Activated naive CD4-positive, alpha-beta T cell treated with anti-CD3 and anti-CD28 coated beads for 36 hours (primary cell): ENCODE measurements around the gene EEF1G. TPM values are rescaled to one million over a fixed set of nuclear protein-coding genes. Genes with fewer than 3 reads are reported as not detected.
"Not testable (repeated sequence)": the region's sequence is repeated elsewhere in the genome, so short reads cannot be mapped to it uniquely, and the experiment has no call there.

Source experiments
- CTCF ChIA-PET: fragments of 350-600 bp; sonication (Branson Sonifier 250); formaldehyde crosslinking; loops from one replicate; lab custom pipeline; 2021; ENCODE audit warnings: antibody characterized with exemption; lab: Charles Lee
- DNase-seq: peaks from one replicate; pipeline ENCODE4 v3.0.0-alpha.2; 2020
- H3K27ac Mint-ChIP-seq: one replicate; pipeline ENCODE4 v1.8.0; 2021; ENCODE audit warnings: mild to moderate bottlenecking, mixed read lengths
- H3K27me3 Mint-ChIP-seq: one replicate; pipeline ENCODE4 v1.8.0; 2021; ENCODE audit warnings: low read depth, mixed read lengths
- H3K36me3 Mint-ChIP-seq: one replicate; pipeline ENCODE4 v1.8.0; 2021; ENCODE audit warnings: low read depth, mixed read lengths
- H3K4me1 Mint-ChIP-seq: one replicate; pipeline ENCODE4 v1.8.0; 2021; ENCODE audit warnings: low read depth, mixed read lengths
- H3K4me3 Mint-ChIP-seq: one replicate; pipeline ENCODE4 v1.8.0; 2021; ENCODE audit warnings: mild to moderate bottlenecking, moderate library complexity, mixed read lengths
- H3K9me3 Mint-ChIP-seq: one replicate; pipeline ENCODE4 v1.8.0; 2021; ENCODE audit warnings: mixed read lengths
- intact Hi-C: fragments of 100-400 bp; cut with micrococcal nuclease; formaldehyde crosslinking; loops from one replicate; pipeline ENCODE4 v1.15.1; 2023
- total RNA-seq, 2 experiments: library from RNA; stranded (reverse); gene quantifications; one replicate each; pipeline ENCODE4 v1.2.3, GENCODE V29; 2021

EEF1G gene
- total RNA-seq, 2 experiments from 2014 or later, result 2,282 to 2,440 TPM

- Mint-ChIP-seq H3K27ac (peak overlapping the region; percentile 97), H3K27me3 (no peaks in the 10 kb centered on the region), H3K36me3 (peaks cover 64% of the 10 kb centered on the region), H3K9me3 (no peaks in the 10 kb centered on the region), H3K4me3 (peak overlapping the region; percentile 95), H3K4me1 (peaks cover 47% of the 10 kb centered on the region)
- CTCF ChIA-PET, result interaction anchor here (0.6 to 2.7 kb wide), 7 partner anchors 13 to 178 kb away, joined by 3 to 11 read pairs (median 6); partner anchors contain the start of gene TUT1
- peak; percentile 46 for DNase-seq
- intact Hi-C loops, result loop anchor here (1.0 to 5.0 kb wide), 2 partner anchors 13 to 269 kb away; no protein-coding TSS in a partner anchor
Observed at GRCh38 chr11:62573006-62573591, 592 bp downstream of the EEF1G start.

- CTCF ChIA-PET, result interaction anchor here (0.6 to 2.7 kb wide), 4 partner anchors 12 to 283 kb away, joined by 4 to 10 read pairs (median 7); no protein-coding TSS in a partner anchor
- peak overlapping the region; percentile 97 for H3K27ac Mint-ChIP-seq
- peaks cover 65% of the 10 kb centered on the region for H3K36me3 Mint-ChIP-seq
- peak overlapping the region; percentile 95 for H3K4me3 Mint-ChIP-seq
- H3K27me3 Mint-ChIP-seq, result no peaks in the 10 kb centered on the region
- DNase-seq, result no peak
- H3K9me3 Mint-ChIP-seq, result no peaks in the 10 kb centered on the region
- H3K4me1 Mint-ChIP-seq, result peaks cover 49% of the 10 kb centered on the region
- intact Hi-C loops, result loop anchor here (5.0 kb wide), 1 partner anchor 270 kb away; no protein-coding TSS in a partner anchor
Observed at GRCh38 chr11:62572431-62572830, 1.3 kb downstream of the EEF1G start.

- Mint-ChIP-seq H3K4me1 (peaks cover 58% of the 10 kb centered on the region), H3K4me3 (peak overlapping the region; percentile 95), H3K36me3 (peaks cover 69% of the 10 kb centered on the region), H3K27ac (peak overlapping the region; percentile 97)
- DNase-seq, H3K9me3 Mint-ChIP-seq, H3K27me3 Mint-ChIP-seq: not testable (repeated sequence)
- intact Hi-C loops, result loop anchor here (5.0 kb wide), 1 partner anchor 271 kb away; no protein-coding TSS in a partner anchor
- CTCF ChIA-PET, result interaction anchor here (0.7 to 2.4 kb wide), 4 partner anchors 14 to 70 kb away, joined by 3 to 8 read pairs (median 6); no protein-coding TSS in a partner anchor
Observed at GRCh38 chr11:62571493-62571892, 2.2 kb downstream of the EEF1G start.

- not testable (repeated sequence) for H3K9me3 Mint-ChIP-seq, H3K27me3 Mint-ChIP-seq, DNase-seq
- intact Hi-C loops, result loop anchor here (5.0 kb wide), 1 partner anchor 271 kb away; no protein-coding TSS in a partner anchor
- Mint-ChIP-seq H3K36me3 (peaks cover 73% of the 10 kb centered on the region), H3K4me1 (peaks cover 64% of the 10 kb centered on the region), H3K27ac (peak overlapping the region; percentile 97), H3K4me3 (peak overlapping the region; percentile 1)
- CTCF ChIA-PET, result interaction anchor here (0.7 to 2.4 kb wide), 4 partner anchors 10 to 71 kb away, joined by 3 to 8 read pairs (median 5); no protein-coding TSS in a partner anchor
Observed at GRCh38 chr11:62570903-62571302, 2.8 kb downstream of the EEF1G start.

- CTCF ChIA-PET, result interaction anchor here (1.0 to 2.4 kb wide), 3 partner anchors 16 to 145 kb away, joined by 3 to 8 read pairs (median 7); no protein-coding TSS in a partner anchor
- DNase-seq, result no peak
- Mint-ChIP-seq H3K4me1 (peaks cover 61% of the 10 kb centered on the region), H3K4me3 (no peak overlapping the region), H3K27ac (peak overlapping the region; percentile 55), H3K27me3 (no peaks in the 10 kb centered on the region), H3K36me3 (peaks cover 76% of the 10 kb centered on the region), H3K9me3 (no peaks in the 10 kb centered on the region)
- intact Hi-C loops, result loop anchor here (5.0 kb wide), 1 partner anchor 273 kb away; no protein-coding TSS in a partner anchor
Observed at GRCh38 chr11:62569611-62570010, 4.1 kb downstream of the EEF1G start.

- peak overlapping the region; percentile 67 for H3K27ac Mint-ChIP-seq
- CTCF ChIA-PET, result interaction anchor here (1.1 to 2.1 kb wide), 4 partner anchors 10 to 172 kb away, joined by 3 to 12 read pairs (median 4); no protein-coding TSS in a partner anchor
- no peaks in the 10 kb centered on the region for H3K27me3 Mint-ChIP-seq
- no peaks in the 10 kb centered on the region for H3K9me3 Mint-ChIP-seq
- peaks cover 69% of the 10 kb centered on the region for H3K36me3 Mint-ChIP-seq
- H3K4me1 Mint-ChIP-seq, result peaks cover 59% of the 10 kb centered on the region
- intact Hi-C loops, result no loop called here
- no peak for DNase-seq
- no peak overlapping the region for H3K4me3 Mint-ChIP-seq
Observed at GRCh38 chr11:62567018-62567633, 6.6 kb downstream of the EEF1G start.

- peaks cover 66% of the 10 kb centered on the region for H3K36me3 Mint-ChIP-seq
- peaks cover 57% of the 10 kb centered on the region for H3K4me1 Mint-ChIP-seq
- H3K27me3 Mint-ChIP-seq, result no peaks in the 10 kb centered on the region
- CTCF ChIA-PET, result interaction anchor here (0.9 to 2.1 kb wide), 4 partner anchors 9 to 142 kb away, joined by 3 to 12 read pairs (median 5); partner anchors contain the start of gene TUT1
- intact Hi-C loops, result no loop called here
- no peaks in the 10 kb centered on the region for H3K9me3 Mint-ChIP-seq
- no peak overlapping the region for H3K4me3 Mint-ChIP-seq
- DNase-seq, result no peak
- H3K27ac Mint-ChIP-seq, result peak overlapping the region; percentile 2
Observed at GRCh38 chr11:62566247-62566646, 7.4 kb downstream of the EEF1G start.

- no peak overlapping the region for H3K4me3 Mint-ChIP-seq
- no peaks in the 10 kb centered on the region for H3K27me3 Mint-ChIP-seq
- no peaks in the 10 kb centered on the region for H3K9me3 Mint-ChIP-seq
- peaks cover 59% of the 10 kb centered on the region for H3K4me1 Mint-ChIP-seq
- peaks cover 63% of the 10 kb centered on the region for H3K36me3 Mint-ChIP-seq
- CTCF ChIA-PET, result interaction anchor here (0.6 to 2.1 kb wide), 8 partner anchors 8 to 337 kb away, joined by 3 to 12 read pairs (median 3); partner anchors contain the start of gene TUT1
- no peak for DNase-seq
- intact Hi-C loops, result no loop called here
- no peak overlapping the region for H3K27ac Mint-ChIP-seq
Observed at GRCh38 chr11:62565100-62565802, 8.4 kb downstream of the EEF1G start.

GRCh38 chr11:62561677-62562230 lies 11.9 kb downstream of the EEF1G start:
- H3K36me3 Mint-ChIP-seq, result peaks cover 69% of the 10 kb centered on the region
- H3K27ac Mint-ChIP-seq, result peak overlapping the region; percentile 68
- H3K9me3 Mint-ChIP-seq, H3K27me3 Mint-ChIP-seq, DNase-seq, intact Hi-C loops, H3K4me3 Mint-ChIP-seq: not testable (repeated sequence)
- CTCF ChIA-PET, result interaction anchor here (0.8 to 6.1 kb wide), 7 partner anchors 11 to 137 kb away, joined by 3 to 61 read pairs (median 7); partner anchors contain the start of gene EEF1G
- peaks cover 68% of the 10 kb centered on the region for H3K4me1 Mint-ChIP-seq

GRCh38 chr11:62560566-62561103 lies 13.1 kb downstream of the EEF1G start:
- peak; percentile 90 for DNase-seq
- Mint-ChIP-seq H3K4me1 (peaks cover 69% of the 10 kb centered on the region), H3K9me3 (no peaks in the 10 kb centered on the region), H3K27ac (peak overlapping the region; percentile 77), H3K36me3 (peaks cover 63% of the 10 kb centered on the region), H3K27me3 (no peaks in the 10 kb centered on the region), H3K4me3 (no peak overlapping the region)
- CTCF ChIA-PET, result interaction anchor here (0.7 to 6.1 kb wide), 18 partner anchors 9 to 166 kb away, joined by 3 to 61 read pairs (median 4); partner anchors contain the start of genes EEF1G and TUT1
- intact Hi-C loops, result loop anchor here (1.0 kb wide), 4 partner anchors 13 to 136 kb away; partner anchors contain the start of gene EEF1G

GRCh38 chr11:62559626-62560025 lies 14.1 kb downstream of the EEF1G start:
- not testable (repeated sequence) for H3K9me3 Mint-ChIP-seq, DNase-seq, H3K4me3 Mint-ChIP-seq, H3K27me3 Mint-ChIP-seq
- intact Hi-C loops, result loop anchor here (1.0 to 10.0 kb wide), 7 partner anchors 14 to 1125 kb away; partner anchors contain the start of genes EEF1G, FTH1 and RTN3
- Mint-ChIP-seq H3K36me3 (peaks cover 58% of the 10 kb centered on the region), H3K4me1 (peaks cover 76% of the 10 kb centered on the region), H3K27ac (peak overlapping the region; percentile 82)
- CTCF ChIA-PET, result interaction anchor here (0.6 to 6.1 kb wide), 7 partner anchors 8 to 165 kb away, joined by 3 to 61 read pairs (median 10); partner anchors contain the start of gene EEF1G
